NCI-H128 (cell line): Measurements from ENCODE around the gene TMCO4.
"Not testable (repeated sequence)": the region's sequence is repeated elsewhere in the genome, so short reads cannot be mapped to it uniquely, and the experiment has no call there.

Experiments used
- DNase-seq: peaks from one replicate; lab custom pipeline; 2025; ENCODE audit not compliant: unreplicated experiment; lab: John Stamatoyannopoulos, UW

The TMCO4 gene

DNA sequence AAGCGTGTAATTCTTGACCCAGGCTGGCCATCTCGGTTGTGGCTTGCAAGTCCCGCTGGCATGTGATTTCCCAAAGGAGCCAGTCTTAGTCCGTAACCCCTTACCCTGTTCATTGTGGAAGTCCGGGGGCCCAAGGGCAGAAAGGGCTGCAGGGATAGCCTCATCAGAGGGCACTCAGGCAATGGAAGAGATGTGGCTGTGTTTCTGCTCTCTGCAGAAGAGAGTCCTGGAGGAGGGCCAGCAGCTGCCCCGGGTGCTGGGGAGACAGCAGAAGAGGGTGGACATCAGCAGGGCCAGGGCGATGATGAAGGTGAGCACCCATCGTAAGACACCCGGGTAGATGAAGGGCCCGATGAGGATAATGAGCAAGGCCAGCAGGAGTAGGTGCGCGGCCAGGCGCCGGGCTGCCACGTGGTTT lies 14.5 kb upstream of the TMCO4 start:
- DNase-seq, result no peak

DNA sequence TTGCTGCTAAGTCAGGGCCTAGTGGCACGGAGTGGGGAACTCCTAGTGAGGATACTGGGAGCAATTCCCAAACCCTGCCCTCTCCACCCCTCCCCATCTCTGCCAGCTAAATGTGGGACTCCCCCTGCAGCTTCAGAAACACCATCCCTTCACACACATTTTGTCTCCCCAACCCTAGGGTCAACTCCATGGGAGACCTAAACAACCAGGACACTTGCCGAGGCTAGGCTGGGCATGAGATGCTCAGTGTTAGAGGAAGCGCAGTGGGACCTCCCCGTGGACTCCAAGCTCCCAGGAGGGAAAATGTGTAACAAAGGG lies 13.9 kb upstream of the TMCO4 start:
- no peak for DNase-seq

DNA sequence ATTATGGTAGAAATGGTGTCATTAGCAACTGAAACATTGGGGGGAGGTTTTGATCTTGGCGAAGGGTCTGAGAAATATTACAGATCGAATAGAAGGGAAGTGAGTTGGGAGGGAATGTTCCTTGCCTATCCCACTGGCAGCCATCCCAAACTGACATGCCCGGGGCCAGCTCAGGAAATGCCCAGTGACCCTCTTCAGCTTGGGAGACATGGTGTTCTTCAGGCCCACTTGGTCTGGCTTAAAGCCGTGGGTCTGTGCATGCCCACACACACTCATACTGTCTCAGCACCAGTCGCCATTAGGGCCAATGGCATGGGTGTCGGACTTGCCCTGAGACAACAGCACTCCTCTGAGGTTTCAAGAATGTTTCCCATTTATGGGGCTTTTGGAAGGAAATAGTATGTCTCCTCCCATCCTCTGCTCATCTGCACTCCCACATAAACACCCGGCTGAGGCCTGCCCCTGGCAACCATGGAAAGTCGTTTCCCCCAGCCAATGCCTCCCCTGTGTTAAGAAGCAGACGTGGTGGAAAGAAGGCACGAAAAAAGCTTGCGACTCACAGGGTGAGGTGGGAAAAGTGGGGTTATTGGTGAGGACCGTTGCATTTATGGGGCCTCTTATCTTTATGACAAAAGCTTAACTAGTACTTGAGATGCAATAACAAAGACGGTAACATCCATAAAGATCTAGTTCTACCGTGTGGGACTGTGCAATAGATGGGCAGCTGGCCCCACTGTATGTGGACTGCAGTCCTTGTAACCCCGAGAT lies 13.3 kb upstream of the TMCO4 start:
- DNase-seq, result no peak

DNA sequence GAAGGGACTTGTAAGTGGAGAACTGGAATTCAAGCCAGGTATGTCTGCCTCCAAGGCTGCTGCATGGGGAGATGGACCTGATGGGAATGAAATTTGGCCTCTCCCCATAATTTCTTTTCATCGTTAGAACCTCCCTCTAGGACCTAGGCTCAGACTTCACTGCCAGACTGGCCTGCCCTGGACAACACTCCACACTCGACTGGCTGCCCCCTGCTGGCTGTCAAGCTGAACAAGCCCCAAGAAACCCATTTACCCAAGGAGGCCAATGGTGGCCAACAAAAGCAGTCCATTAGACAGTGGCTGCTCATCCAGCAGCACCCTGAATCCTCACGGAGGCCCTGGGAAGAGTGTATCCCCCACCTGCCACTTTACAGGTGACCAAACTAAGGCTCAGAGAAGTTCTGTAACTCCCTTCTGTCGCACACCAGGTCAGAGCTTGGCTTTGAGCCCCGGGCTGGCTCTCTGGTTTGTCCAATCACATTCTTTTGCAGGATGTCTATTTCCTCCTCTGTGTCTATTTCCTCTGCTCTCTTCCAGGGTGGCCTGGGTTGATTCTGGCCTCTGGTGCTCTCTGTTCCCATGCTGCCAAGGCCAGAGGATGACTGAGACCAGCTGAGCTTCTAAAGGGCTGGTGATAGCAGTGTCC lies 11.6 kb upstream of the TMCO4 start:
- DNase-seq, result no peak

DNA sequence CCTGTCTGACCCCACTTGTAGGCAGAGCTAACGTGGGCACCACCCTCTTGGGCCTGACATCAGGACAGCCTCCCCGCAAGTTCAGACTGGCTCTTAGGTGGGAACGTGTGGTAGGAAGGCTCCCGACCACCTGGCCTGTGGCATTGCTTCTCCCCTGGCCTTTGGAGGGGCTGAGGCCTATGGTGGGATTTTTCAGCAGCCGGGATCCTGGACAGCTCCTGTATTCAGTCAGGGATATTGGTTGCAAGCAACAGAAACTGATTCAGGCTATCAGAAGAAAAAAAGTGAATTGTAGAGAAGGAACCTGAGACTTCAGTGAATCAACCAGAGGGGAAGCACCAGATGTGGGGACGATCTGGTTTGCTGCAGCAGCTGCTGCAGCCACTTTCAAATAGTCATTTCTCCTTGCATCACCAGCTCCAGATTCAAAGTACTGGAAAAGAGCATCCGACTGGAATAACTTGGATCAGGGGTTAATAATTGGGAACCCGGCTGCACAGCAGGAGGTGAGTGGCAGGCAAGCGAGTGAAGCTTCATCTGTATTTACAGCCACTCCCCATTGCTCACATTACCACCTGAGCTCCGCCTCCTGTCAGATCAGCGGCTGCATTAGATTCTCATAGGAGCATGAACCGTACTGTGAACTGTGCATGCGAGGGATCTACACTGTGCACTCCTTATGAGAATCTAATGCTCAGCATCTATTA lies 9.5 kb upstream of the TMCO4 start:
- DNase-seq, result no peak

DNA sequence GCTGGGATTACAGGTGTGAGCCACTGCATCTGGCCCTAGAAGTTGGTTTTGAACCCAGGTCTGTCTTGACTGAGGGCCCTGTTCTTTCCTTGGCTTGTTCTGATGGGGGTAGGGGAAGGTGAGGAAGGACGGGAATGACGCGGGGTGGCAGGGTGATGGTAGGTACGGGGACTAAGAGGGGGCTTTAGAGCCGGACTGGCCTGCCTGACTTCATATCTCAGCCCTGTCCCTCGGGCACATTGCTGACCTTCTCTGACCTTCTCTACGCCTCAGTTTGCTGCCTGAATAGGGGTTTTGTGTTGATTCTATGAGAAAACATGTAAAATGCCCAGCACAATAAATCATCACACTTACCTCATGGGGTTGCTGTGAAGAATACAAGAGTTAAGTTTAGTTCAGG lies 8.6 kb upstream of the TMCO4 start:
- no peak for DNase-seq

DNA sequence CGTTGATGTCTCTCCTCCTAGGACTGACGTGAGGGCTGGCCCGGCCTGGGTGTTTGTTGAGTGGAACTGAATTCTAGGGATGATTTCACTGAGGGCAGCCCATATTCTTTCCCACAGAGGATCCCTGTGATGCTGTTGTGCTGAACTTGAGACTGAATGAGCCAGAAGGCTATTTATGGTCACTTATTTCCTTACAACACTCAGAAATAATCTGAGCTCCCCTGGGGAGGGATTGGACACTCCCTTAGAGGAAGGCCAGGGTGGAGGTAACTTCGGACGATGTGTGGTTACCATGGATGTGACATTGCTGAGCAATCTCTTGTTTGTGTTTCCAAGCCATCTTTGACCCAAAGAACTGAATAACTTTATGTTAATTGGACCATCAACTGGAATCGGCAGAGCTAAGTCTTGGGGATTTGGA lies 5.1 kb upstream of the TMCO4 start:
- no peak for DNase-seq

DNA sequence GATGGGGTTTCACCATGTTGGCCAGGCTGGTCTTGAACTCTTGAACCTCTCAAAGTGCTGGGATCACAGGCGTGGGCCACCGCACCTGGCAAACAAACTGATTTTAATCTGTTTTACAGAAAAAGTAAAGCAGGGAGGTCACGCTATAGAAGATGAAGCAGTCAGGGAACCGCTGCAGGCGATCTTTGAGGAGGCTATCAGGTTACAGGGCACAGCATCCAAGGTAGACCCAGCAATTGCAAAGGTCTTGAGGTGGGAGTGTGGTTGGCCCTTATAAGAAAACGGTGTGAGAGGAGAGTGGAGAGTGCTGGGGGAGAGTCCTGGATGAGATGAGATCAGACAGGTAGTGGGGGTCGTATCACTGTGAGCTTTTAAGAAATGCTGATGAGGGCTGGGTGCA lies 2.6 kb upstream of the TMCO4 start:
- DNase-seq, result no peak

DNA sequence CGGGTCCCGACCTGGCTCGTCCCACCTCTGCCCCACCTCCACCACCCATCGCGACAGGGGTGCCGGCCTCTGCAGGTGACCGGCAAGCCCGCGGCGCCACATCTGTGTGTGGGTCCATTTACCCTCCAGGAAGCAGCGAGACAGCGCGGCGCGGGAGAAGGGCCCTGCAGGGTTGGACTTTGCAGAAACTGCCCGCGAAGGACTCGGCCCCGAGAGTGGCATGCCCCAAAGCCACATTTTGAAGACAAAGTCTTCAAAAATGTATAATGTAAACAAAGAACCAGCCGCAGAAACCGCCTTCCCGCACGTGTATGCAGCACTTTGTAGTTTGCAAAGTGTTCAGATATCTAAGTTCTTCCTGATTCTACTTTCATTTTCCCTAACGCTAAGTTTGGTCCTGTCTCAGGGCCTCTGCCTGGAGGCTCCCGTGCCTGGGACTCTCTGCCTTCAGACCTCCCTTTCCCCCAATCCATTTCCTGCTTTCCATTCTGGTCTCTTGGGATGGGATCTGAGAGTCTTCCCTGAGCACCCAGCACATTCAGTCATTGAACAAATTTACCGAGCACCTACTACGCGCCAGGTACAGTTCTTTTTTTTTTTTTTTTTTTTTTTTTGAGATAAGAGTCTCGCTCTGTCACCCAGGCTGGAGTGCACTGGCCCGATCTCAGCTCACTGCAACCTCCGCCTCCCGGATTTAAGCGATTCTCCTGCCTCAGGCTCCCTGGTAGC lies 524 bp upstream of the TMCO4 start:
- DNase-seq, result no peak

DNA sequence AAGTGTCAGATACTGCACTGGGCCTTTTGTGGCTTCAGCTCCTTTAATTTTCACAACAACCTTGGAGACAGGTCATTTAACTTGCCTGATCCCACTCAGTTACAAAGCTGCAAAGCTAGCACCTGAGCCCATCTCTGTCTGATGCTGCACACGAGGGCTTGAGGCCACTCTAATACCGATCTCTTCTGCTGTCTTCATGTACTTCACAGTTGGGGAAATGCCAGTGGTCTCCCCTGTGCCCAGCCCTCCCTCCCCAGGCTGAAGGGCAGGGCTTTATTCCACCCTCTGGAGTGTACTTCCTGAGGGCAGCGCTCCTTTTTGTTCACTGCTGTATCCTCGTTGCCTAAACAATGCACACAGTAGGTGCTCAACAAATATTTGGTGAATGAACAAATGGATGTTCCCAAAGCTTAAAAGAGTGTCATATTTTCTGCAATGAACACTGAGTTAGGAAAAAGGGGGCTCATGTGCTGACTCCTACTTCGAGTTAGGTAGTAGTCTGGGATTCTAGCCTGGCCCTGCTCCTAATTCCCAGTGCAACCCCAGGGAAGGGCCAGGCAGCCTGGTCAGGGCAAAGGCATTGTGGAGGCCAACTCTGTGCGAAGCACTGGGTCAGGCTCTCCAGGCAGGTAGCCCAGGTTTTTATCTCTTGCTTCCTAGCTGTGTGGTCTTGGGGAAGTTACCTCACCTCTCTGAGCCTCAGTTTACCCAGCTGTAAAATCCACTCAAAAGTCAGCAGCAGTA lies 1.1 kb downstream of the TMCO4 start:
- no peak for DNase-seq

DNA sequence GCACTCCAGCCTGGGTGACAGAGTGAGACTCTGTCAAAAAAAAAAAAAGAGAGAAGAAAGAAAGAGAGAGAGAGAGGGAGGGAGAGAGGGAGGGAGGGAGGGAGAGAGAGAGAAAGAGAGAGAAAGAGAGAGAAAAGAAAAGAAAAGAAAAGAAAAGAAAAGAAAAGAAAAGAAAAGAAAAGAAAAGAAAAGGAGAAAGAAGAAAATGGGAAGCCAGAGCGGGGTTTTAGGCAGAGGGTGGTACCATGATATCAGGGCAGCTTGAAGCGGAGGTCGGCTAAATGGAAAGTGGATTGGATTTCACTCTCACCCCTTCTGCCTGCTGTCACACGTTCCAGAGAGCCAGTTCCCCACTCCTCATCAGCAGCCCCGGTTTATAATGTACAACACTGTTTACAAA lies 1.9 kb downstream of the TMCO4 start:
- DNase-seq, result no peak

DNA sequence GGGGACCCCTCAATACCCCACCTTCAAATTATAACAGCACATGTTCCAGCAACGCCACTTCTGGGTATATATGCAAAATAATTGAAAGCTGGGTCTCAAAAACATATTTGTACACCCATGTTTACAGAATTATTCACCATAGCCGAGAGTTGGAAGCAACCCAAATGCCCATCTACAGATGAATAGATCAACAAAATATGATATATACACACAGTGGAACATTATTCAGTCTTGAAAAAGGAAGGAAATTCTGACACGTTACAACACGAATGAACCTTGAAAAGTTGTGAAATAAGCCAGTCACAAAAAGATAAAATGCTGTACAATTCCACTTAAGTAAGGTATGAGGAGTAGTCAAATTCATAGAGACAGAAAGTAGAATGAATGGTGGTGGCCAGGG lies 5.1 kb downstream of the TMCO4 start:
- no peak for DNase-seq

DNA sequence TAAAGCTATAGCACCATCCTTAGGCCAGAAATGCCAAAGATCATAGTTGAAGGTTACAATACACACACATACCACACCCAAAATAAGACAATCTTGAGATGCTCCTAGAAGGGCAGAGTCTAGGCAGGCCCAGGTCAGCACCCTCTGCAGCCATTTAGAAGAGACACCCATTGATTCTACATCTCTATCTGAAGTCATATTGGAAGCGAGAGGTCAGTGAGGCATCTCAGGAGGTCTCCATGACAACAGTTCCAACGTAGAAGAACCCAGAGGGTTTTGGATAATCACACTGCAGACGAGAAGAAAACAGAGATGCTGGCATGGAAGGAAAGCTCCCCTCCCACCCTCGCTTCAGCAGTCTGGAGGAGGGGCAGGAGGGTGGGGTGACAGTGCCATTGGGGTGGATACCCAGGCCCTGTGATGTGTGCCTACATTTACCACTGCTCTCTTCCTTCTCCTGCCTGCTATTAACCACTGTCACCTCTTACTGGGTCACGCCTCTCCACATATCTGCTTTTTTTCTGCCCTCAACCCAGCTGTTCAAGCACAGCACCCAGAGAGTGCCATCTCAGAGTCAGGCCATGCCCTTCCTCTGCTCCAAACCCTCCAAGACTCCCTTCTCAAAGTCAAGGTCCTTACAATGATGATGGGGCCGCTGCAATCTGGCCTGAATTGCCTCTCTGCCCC lies 6.2 kb downstream of the TMCO4 start:
- DNase-seq, result no peak

DNA sequence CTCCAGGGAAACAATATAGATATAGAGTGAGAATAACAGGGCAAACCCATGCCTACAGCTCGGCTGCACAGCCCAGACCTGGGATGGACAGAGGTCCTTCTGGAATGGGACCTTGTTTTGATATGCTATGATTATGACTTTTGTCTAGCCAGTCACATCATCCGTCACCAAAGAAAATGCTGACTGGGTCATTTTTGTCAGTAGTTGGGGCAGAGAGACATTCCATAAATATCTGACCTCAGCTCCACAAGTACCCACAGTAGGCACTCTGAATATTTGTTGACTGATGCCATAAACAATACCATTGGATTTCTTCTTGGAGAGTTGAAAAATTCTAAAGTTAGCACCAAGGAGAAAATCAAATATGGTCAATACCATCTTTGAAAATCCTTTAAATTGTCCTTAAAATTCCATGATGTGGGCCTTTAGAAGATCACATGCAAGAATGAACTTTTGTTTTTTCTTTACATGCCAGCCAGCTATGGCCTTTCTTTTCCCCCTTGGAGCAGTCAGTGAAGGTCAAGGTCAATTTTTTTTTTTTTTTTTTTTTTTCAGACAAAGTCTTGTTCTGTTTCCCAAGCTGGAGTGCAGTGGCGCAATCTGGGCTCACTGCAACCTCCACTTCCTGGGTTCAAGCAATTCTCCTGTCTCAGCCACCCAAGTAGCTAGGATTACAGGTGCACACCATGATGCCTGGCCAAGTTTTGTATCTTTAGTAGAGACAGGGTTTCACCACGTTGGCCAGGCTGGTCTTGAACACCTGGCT lies 7.3 kb downstream of the TMCO4 start:
- DNase-seq, result no peak

DNA sequence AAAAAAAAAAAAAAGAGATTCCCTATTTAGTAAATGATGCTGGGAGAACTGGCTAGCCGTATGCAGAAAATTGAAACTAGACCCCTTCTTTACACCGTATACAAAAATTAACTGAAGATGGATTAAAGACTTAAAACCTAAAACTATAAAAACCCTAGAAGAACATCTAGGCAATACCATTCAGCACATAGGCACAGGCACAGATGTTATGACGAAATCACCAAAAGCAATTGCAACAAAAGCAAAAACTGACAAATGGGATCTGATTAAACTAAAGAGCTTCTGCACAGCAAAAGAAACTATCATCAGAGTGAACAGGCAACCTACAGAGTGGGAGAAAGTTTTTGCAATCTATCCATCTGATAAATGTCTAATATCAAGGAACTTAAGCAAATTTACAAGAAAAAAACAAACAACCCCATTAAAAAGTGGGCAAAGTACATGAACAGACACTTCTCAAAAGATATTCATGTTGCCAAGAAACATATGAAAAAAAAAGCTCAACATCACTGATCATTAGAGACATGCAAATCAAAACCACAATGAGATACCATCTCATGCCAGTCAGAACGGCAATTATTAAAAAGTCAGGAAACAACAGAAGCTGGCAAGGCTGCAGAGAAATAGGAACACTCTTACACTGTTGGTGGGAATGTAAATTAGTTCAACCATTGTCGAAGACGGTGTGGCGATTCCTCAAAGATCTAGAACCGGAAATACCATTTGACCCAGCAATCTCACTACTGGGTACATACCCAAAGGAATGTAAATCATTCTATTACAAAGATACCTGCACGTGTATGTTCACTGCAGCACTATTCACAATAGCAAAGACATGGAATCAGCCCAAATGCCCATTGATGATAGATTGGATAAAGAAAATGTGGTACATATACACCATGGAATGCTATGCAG lies 9.4 kb downstream of the TMCO4 start:
- not testable (repeated sequence) for DNase-seq

DNA sequence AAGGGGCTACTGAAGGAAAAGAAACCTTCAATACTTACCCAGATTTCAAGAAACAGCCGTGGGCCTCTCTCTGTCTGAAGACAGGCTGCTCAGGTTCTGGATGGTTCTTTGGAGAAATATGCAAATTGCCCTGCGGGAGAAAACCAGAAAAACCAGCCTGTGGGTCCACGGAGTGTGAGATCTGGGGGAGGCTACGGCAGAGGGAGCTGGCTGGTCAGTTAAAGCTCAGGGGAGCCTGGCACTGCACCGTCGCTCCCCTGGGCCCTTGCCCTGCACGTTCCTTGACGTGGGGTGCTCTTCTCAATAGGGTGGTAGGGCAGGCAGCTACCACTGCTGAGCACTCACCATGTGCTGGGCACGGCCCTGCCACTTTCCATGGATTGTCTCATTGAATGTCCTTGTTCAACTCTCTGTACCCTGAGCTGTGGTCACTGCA lies 12.7 kb downstream of the TMCO4 start:
- no peak for DNase-seq

DNA sequence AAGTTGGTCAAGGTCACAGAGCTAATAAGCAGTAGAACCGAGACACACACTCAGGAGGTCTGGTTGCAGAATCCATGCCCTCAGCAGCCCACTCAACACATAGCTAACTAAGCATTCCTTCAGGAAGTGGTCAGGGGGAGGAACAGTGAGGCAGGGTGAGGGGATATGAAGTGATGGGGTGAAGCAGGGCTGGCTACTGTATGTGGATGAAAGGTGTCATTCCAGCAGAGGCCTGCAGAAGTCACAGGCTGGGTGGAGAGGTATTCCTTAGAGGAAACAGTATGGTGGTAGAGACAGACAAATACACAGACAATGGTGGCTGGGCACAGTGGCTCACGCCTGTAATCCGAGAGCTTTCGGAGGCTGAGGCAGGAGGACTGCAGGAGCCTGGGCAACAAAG lies 14.1 kb downstream of the TMCO4 start:
- no peak for DNase-seq

DNA sequence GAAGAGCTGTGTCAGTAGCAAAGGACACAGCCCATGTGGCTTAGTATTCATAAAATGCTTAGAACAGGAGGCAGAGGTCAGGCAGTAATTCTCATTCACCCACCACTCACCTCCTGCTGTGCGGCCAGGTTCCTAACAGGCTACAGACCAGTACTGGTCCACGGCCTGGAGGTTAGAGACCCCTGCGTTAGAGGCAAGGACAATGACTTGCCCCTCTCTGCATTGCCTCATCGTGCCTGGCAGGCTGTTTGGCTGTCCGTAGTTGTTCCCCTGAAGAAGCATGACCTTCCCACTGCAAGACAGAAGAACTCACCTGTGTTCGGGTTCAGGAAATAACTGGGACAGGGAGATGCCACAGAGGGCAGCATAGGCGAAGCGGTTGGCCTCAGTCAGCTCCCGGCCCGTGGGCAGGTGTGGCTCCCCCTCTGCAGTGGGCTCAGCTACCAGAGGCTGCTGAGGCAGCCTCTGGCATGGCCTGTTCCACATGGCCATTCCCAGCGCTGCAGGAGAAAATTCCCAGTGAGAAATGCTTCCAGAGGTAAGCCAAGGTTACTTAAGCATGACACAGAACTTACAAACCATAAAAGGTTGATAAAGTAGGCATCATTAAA lies 19.3 kb downstream of the TMCO4 start:
- DNase-seq, result no peak
